HepG2 (cell line): Measurements from ENCODE around the gene OPTN. TPM values are rescaled to one million over a fixed set of nuclear protein-coding genes. Genes with fewer than 3 reads are reported as not detected.

Experiments
- ARID5B ChIP-seq: IDR thresholded peaks from 2 replicates; pipeline ENCODE4 v1.4.0; 2020; ENCODE audit warnings: mild to moderate bottlenecking, missing genetic modification reagents
- CBX5 ChIP-seq: sonication (generic); formaldehyde crosslinking; IDR thresholded peaks from 2 replicates; pipeline ENCODE4 v1.4.0; 2020; ENCODE audit warnings: missing genetic modification reagents, borderline replicate concordance
- CEBPB ChIP-seq: IDR thresholded peaks from 2 replicates; pipeline ENCODE4 v1.6.1; 2011; ENCODE audit warnings: low read depth, low read length, improper control_type of control experiment, borderline replicate concordance
- CEBPG ChIP-seq: IDR thresholded peaks from 2 replicates; pipeline ENCODE4 v1.6.1; 2016
- EZH2 ChIP-seq: conservative IDR thresholded peaks from 2 replicates; pipeline ENCODE4 v1.6.1; 2012; ENCODE audit warnings: mild to moderate bottlenecking, low read depth, low read length, moderate library complexity
- HOXA5 ChIP-seq: sonication (generic); formaldehyde crosslinking; IDR thresholded peaks from 2 replicates; pipeline ENCODE4 v1.4.0; 2020; ENCODE audit warnings: missing genetic modification reagents
- MATR3 ChIP-seq: sonication (generic); formaldehyde crosslinking; IDR thresholded peaks from 2 replicates; pipeline ENCODE4 v1.4.0; 2020; ENCODE audit warnings: missing genetic modification reagents
- NONO ChIP-seq, 2 experiments: fragments of 450-650 bp in 1 of 2; sonication (generic) in 1 of 2; formaldehyde crosslinking in 1 of 2; IDR thresholded peaks in 1 of 2; conservative IDR thresholded peaks in 1 of 2; 2 replicates each; pipeline versions ENCODE4 v1.6.1 to v1.8.0; 2017 to 2022; ENCODE audit warnings: mild to moderate bottlenecking in 1 of 2, missing genetic modification reagents in 1 of 2, moderate library complexity in 1 of 2
- PHB2 ChIP-seq: fragments of 450-650 bp; IDR thresholded peaks from 2 replicates; pipeline ENCODE4 v1.6.1; 2018; ENCODE audit not compliant: partially characterized antibody
- SP5 ChIP-seq: IDR thresholded peaks from 2 replicates; pipeline ENCODE4 v1.6.1; 2016; ENCODE audit warnings: low read depth, borderline replicate concordance
- TBX2 ChIP-seq: sonication (generic); formaldehyde crosslinking; IDR thresholded peaks from 2 replicates; pipeline ENCODE4 v1.5.0; 2020; ENCODE audit warnings: missing genetic modification reagents, mild to moderate bottlenecking, borderline replicate concordance
- WIZ ChIP-seq: sonication (generic); formaldehyde crosslinking; IDR thresholded peaks from 2 replicates; pipeline ENCODE4 v1.5.1; 2020; ENCODE audit warnings: mild to moderate bottlenecking, missing genetic modification reagents
- XRCC5 ChIP-seq: fragments of 200-400 bp; formaldehyde crosslinking; optimal IDR thresholded peaks from 2 replicates; pipeline ENCODE3; 2017; ENCODE audit warnings: mild to moderate bottlenecking, low read length
- ZFX ChIP-seq: sonication (generic); formaldehyde crosslinking; IDR thresholded peaks from 2 replicates; pipeline ENCODE4 v1.4.0; 2020; ENCODE audit warnings: mild to moderate bottlenecking, low read depth, missing genetic modification reagents, moderate library complexity
- ZNF136 ChIP-seq: sonication (generic); formaldehyde crosslinking; IDR thresholded peaks from 2 replicates; pipeline ENCODE4 v1.8.1; 2022; ENCODE audit warnings: low read depth, mild to moderate bottlenecking, moderate library complexity, missing genetic modification reagents
- ZNF232 ChIP-seq: sonication (generic); formaldehyde crosslinking; IDR thresholded peaks from 2 replicates; pipeline ENCODE4 v1.4.0; 2020; ENCODE audit warnings: missing genetic modification reagents, borderline replicate concordance
- ZNF589 ChIP-seq: sonication (generic); formaldehyde crosslinking; conservative IDR thresholded peaks from 2 replicates; pipeline ENCODE4 v1.8.0; 2022; ENCODE audit warnings: mild to moderate bottlenecking, moderate library complexity, missing genetic modification reagents
- ZNF687 ChIP-seq: sonication (generic); formaldehyde crosslinking; IDR thresholded peaks from 2 replicates; pipeline ENCODE4 v1.5.1; 2020; ENCODE audit warnings: mild to moderate bottlenecking, missing genetic modification reagents, moderate library complexity
- ZNF782 ChIP-seq: sonication (generic); formaldehyde crosslinking; IDR thresholded peaks from 2 replicates; pipeline ENCODE4 v1.4.0; 2020; ENCODE audit warnings: missing genetic modification reagents, mild to moderate bottlenecking, borderline replicate concordance
- ZNF790 ChIP-seq: sonication (generic); formaldehyde crosslinking; IDR thresholded peaks from 2 replicates; pipeline ENCODE4 v1.8.0; 2022; ENCODE audit warnings: missing genetic modification reagents, mild to moderate bottlenecking, borderline replicate concordance
- polyA plus RNA-seq, 8 experiments: library from polyadenylated mRNA; depleted of rRNA in 3 of 8; stranded (reverse) in 7 of 8; unstranded in 1 of 8; fragments of >200 nt; fragmentation: Illumina TruSeq in 4 of 8; extraction: Trizol in 4 of 8; gene quantifications; 2 replicates each; pipeline versions ENCODE4 v1.2.1 to v1.2.3, GENCODE V29; 2011 to 2016; ENCODE audit warnings: low read depth in 4 of 8, missing spikeins in 1 of 8, mixed read lengths in 1 of 8; ENCODE audit not compliant: insufficient read depth in 1 of 8
- total RNA-seq, 5 experiments: library from RNA; depleted of rRNA; stranded (reverse); fragments of >200 nt; fragmentation: Illumina TruSeq; extraction: Trizol; gene quantifications; 2 replicates each; pipeline ENCODE4 v1.2.3, GENCODE V29; 2016; ENCODE audit warnings: low read depth in 1 of 5

OPTN gene
- total and polyA plus RNA-seq, 2 of the 13 experiments (the other 11 are each of a cell fraction or from before 2014, with no cell fraction given), result 13.4 to 46.6 TPM

DNA sequence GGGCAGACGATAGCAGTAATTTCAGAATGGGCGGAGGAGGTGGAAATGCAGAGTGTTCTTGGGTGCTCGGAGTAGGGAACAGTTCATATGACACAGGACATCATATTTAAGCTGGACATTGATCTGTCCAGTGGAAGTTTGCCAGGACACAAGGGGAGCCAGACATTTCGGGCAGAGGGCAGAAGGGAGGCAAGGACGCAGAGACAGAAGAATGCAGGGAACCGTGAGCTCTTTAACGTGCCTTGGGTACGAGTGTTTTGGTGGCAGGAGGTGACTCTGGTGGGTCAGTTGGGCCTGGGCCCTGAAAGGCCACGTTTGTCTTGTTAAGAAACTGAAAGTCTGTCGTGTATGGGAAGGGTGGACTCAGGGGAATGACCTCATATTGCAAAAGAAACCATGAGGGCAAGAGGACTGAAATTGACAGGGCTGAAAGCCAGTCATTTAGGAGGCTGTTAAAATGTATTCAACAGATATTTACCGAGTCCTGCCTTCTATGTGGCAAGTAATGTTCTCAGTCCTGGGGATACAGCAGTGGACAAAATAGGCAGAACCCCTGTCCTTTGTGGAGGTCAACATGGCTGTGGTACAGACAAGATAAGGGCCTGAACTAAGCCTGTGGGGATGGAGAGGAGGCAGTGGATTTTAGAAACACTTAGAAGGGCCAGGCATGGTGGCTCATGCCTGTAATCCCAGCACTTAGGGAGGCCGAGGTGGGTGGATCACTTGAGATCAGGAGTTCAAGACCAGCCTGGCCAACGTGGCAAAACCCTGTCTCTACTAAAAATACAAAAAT, 2.2 kb downstream of the OPTN start (continued):
- TF ChIP-seq ZFX (CRISPR knock-in tag) (peak; percentile 75), SP5 (CRISPR knock-in tag) (no peak), NONO (IDR thresholded peaks at IDR 0.05) (no peak), NONO (CRISPR knock-in tag; conservative IDR thresholded peaks at IDR 0.05) (no peak), WIZ (CRISPR knock-in tag) (0 out of 2 replicates have a peak, but pooled peaks have one; percentile 31), ZNF790 (CRISPR knock-in tag) (no peak), CEBPB (peak; percentile 43; the same call in 1 of the 2 replicates), TBX2 (0 out of 2 replicates have a peak, but pooled peaks have one; percentile 50), ARID5B (CRISPR knock-in tag) (peak; percentile 30), CBX5 (peak; percentile 22; the same call in 1 of the 2 replicates), XRCC5 (no peak), ZNF589 (CRISPR knock-in tag) (no peak), ZNF687 (CRISPR knock-in tag) (peak; percentile 49), EZH2 (no peak), MATR3 (CRISPR knock-in tag) (no peak), HOXA5 (CRISPR knock-in tag) (no peak), ZNF232 (CRISPR knock-in tag) (peak; percentile 6; the same call in 1 of the 2 replicates), CEBPG (CRISPR knock-in tag) (peak; percentile 47), ZNF136 (CRISPR knock-in tag) (no peak), ZNF782 (CRISPR knock-in tag) (no peak; the same call in 1 of the 2 replicates), PHB2 (no peak)
